Activated T-cell treated with anti-CD3 and anti-CD28 coated beads, Interleukin-2, amount 50 U/mL, for 48 hours (primary cell): ENCODE measurements around the gene GNL1.
"Not testable (repeated sequence)": the region's sequence is repeated elsewhere in the genome, so short reads cannot be mapped to it uniquely, and the experiment has no call there.

Source experiments
- DNase-seq, 2 experiments: peaks; one replicate each; pipeline ENCODE4 v3.0.0-alpha.2; 2020

Gene GNL1

DNA sequence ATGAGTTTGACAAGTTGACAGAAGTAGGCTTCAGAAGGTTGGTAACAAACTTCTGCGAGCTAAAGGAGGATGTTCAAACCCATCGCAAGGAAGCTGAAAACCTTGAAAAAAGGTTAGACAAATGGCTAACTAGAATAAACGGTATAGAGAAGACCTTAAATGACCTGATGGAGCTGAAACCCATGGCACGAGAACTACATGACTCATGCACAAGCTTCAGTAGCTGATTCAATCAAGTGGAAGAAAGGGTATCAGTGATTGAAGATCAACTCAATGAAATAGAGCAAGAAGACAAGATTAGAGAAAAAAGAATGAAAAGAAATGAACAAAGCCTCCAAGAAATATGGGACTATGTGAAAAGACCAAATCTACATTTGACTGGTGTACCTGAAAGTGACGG lies 34.3 kb downstream of the GNL1 start:
- DNase-seq, result peak in 1 of 2 experiments; percentile 14

DNA sequence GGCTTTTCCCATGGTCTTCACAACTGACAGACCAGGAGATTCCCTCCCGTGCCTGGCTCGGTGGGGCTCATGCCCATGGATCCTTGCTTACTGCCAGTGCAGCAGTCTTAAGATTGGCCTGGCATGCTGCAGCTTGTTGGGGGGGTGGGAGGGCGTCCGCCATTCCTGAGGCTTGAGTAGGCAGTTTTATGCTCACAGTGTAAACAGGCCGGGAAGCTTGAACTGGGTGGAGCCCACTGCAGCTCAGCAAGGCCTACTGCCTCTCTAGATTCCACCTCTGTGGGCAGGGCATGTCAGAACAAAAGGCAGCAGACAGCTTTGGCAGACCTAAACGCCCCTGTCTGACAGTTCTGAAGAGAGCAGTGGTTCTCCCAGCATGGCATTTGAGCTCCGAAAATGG lies 35.2 kb downstream of the GNL1 start:
- peak in 1 of 2 experiments; percentile 25 for DNase-seq

DNA sequence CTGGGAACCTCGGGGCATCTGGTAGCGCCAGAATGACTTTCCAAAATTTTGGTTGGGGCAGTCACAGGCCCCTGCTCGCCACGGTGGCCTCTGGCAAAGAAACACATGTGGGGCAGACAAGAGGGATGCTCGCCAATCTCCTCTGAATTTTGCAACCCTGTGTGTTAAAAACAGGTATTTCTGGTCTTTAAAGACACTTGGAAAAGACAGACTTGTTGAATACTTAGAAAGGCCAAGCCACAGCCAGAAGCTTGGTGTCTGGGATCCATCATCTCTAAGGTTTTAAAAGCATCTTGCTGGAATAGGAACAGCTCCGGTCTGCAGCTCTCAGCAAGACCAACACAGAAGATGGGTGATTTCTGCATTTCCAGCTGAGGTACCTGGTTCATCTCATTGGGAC lies 35.8 kb downstream of the GNL1 start:
- no peak for DNase-seq

DNA sequence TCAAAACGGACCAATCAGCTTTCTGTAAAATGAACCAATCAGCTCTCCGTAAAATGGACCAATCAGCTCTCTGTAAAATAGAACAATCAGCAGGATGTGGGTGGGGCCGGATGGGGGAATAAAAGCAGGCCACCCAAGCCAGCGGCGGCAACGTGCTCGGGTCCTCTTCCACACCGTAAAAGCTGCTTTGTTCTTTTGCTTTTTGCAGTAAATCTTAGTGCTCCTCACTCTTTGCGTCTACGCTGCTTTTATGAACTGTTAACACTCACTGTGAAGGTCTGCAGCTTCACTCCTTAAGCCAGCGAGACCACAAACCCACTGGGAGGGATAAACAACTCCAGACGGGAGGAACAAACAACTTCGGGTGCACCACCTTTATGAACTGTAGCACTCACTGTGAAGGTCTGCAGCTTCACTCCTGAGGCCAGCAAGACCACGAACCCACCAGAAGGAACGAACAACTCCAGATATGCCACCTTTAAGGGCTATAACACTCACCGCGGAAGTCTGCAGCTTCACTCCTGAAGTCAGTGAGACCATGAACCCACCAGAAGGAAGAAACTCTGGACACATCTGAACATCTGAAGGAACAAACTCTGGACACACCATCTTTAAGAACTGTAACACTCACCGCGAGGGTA lies 37.7 kb downstream of the GNL1 start:
- peak in 1 of 2 experiments; percentile 70 for DNase-seq

DNA sequence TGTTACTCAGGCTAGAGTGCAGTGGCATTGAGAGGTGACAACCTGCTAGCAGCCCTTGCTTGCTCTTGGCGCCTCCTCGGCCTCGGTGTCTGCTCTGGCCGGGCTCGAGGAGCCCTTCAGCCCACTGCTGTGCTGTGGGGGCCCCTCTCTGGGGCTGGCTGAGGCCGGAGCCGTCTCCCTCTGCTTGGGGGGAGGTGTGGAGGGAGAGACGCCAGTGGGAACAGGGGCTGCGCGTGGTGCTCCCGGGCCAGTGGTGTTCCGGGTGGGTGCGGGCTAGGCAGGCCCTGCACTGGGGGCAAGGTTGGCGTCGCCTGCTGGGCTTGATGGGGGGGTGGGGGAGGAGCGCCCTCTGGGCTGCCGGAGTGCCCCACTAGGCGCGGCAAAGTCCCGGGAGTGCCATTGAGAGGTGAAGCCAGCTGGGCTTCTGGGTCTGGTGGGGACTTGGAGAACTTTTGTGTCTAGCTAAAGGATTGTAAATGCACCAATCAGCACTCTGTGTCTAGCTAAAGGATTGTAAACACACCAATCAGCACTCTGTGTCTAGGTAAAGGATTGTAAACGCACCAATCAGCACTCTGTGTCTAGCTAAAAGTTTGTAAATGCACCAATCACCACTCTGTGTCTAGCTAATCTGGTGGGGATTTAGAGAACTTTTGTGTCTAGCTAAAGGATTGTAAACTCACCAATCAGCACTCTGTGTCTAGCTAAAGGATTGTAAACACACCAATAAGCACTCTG lies 38.4 kb downstream of the GNL1 start:
- DNase-seq, result peak in 1 of 2 experiments; percentile 24

DNA sequence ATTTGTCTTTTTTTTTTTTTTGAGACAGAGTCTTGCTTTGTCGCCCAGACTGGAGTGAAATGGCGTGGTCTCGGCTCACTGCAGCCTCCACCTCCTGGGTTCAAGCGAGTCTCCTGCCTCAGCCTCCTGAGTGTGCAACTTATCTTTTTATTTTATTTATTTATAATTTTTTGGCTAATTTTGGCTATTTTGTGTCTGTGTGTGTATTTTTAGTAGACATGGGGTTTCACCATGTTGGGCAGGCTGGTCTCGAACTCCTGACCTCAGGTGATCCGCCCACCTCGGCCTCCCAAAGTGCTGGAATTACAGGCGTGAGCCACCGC lies 39.6 kb downstream of the GNL1 start:
- not testable (repeated sequence) for DNase-seq

DNA sequence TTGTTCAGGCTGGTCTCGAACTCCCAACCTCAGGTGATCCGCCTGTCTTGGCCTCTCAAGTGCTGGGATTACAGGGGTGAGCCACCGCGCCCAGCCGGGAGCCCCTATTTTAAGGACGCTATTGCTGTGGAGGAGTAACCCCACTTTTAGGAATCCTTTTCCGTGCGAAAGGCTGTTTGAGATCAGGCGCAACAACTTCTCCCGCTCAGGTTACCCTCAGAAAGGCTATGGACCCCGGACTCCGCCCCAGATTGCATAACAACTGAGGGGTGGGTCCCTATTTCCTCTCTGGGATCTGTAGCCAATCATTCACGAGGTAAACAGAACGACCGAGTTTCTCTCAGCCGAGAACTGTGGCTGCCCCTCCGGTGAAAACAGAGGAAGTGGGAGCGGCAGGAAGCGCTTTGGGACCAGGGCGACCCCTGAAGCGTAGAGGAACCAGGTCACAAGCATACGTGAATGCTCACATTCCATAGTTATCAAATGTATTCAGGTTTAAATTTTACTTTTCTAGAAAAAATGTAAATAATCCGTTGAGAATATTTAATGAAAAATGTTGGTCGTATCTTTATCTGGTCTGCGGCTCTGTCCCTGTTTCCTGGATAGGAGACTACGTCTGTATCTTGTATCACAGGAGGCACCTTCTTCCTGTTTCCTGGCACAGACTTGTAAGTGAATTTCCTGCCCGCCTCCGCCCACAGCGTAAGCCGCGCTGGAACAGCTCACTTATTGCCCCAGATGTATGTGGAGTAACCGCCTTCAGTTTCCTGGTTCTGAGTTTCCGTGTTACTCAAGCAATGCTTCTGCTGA lies 40.1 kb downstream of the GNL1 start:
- peak; percentile 91 to 92 for DNase-seq

DNA sequence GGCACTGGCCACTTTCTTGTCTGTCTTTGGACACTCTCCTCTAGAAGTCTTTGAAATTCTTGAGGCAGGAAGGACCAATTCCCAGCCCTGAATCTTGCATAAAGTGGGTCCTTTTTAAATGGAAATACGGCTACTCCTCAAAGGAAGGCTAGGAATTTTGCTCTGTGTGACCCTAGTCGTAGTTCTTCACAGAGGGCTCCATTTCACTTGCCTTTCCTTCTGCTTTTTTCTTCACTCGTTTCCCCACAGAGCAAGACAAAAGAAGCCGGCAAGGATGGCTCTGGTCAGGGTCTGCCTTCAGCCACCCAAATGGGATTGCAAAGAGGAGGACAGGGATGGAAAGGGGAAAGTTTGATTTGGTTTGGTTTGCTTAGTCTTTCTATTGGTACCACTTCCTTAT lies 41.2 kb downstream of the GNL1 start:
- DNase-seq, result peak in 1 of 2 experiments; percentile 25

DNA sequence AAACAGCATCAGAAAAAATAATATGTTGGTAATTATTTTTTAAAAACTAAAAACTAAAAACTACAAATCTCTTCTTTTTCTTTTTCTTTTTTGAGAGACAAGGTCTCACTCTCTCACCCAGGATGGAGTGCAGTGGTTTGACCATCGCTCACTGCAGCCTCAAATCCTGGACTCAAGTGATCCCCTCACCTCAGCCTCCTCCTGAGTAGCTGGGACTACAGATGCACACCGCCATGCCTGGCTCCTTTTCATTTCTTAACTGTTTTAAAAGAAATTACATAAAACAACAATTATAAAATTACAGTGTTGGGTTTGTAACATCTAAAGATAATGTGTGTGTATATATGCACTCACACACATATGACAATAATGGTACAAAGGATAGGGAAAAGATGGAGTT lies 42.8 kb downstream of the GNL1 start:
- DNase-seq, result peak in 1 of 2 experiments; percentile 4

DNA sequence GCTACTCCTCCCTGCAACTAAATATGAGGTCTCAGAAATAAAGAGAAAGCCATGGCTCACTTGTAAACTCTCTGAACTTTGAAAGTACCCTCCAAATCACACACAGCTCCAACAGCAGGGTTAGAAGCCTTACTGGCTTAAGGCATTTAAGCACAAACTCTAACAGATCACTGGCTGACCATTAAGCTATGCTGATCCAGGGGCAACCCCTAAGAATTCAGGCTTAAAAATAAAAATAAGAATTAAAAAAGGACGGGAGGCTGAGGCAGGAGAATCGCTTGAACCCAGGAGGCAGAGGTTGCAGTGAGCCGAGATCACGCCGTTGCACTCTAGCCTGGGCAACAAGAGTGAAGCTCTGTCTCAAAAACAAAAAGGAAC lies 45.1 kb downstream of the GNL1 start:
- peak in 1 of 2 experiments; percentile 17 for DNase-seq

DNA sequence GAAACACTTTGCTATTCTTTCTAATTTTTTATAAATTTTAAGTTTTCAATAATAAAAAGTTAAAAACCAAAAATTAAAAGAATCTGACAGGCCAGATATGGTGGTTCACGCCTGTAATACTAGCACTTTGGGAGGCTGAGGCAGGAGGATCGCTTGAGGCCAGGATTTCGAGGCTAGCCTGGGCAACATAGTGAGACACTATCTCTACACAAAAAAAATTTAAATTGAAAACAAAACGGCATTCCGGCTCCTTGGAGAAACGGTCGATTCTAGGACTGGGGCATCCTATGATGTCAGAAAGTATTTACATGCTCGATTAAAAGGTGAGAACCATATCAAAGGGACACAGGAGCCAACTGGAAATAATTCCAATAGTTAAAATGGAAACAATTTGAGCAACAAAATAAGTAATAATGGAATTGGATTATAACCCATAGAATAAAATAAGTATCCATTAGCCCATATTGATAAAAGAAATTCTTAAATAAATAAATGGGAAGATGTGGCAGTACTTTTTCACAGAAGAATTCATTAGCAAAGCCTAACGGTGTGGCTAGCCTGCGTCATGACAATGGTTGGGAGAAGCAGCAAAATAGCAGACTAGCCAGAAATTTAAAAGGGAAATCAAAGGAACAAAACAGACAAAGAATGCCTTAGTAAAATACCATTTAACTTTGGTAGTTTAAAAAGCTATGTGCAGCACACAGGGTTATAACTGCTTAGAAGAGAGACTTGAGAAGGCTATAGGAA lies 45.7 kb downstream of the GNL1 start:
- DNase-seq, result peak in 1 of 2 experiments; percentile 13

DNA sequence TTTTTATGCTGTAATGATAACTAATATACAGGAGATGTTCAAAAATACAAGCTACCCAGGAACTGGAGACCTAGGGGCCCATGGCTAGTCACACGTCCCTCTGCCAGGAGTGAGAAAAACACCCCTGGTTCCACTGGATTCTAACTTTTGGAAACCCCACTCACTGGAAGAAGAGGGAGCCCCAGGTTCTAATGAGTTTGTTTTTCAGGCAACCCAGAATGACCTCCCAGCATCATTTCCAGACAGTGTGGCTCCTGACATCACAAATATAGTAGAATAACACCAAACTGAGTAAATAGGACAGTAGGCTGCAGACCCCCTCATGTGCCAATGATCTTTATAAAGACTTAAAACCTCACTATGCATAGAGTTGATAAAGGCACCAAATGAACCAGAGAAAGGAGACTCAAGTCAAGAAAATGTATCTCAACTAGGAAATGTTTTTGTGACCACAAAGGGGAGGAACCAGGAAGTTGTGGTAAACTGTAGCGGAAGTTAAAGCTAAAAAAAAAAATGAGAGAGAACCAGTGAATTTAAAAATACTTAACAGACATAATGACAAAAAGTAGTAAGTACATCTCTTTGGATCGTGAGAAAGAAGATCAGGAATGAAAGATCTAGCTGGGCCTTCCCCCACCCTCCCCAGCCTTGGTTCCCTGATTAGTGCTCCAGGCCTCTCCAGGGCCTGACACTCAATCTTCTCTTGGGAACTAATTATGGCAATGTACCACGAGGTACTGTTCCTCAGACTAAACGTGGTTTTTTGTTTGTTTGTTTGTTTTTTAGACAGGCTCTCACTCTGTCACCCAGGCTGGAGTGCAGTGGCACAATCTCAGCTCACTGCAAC lies 47.2 kb downstream of the GNL1 start:
- DNase-seq, result peak in 1 of 2 experiments; percentile 54

DNA sequence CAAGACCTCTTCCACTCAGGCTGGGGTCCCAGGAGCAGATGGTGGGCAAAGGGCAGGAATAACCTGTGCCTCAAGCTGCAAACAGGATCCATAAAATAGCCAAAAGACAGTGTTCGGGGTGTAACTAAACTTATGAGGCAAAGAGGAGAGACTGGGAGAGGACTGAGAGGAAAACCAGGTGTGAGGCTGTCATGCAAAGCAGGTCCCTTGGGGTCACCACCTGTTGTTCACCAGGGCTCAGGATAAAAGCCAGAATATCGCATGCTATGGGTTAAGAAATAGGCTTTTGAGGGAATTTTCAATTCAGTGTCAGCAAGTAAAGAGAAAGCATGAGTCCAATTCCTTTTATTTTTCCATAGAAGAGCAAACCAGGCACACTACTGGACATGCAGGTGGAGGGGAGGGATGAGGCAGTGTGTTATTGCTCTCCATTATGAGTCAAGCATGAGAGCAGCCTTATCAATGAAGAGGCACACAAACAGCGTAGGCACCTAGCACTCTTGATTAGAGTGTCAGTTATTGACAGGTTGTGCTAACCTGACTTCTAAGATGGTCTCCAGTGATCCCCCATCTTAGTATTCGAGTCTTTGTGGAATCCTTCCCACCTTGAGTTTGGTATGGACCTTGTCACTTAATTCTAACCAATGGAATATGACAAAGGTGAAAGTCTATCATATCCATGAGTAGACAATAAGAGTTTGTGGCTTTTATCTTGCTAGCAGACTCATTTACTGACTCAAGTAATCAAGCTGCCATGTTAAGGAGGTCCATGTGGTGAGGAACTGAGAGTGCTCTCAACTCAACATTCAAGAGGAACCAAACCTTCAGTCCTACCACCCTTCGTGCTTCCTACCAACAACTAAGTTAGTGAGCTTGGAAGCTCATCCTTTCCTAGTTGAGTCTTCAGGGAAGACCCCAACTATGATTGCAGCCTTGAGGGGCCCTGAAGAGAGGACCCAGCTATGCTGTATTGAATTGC lies 48.2 kb downstream of the GNL1 start:
- DNase-seq, result peak in 1 of 2 experiments; percentile 18

DNA sequence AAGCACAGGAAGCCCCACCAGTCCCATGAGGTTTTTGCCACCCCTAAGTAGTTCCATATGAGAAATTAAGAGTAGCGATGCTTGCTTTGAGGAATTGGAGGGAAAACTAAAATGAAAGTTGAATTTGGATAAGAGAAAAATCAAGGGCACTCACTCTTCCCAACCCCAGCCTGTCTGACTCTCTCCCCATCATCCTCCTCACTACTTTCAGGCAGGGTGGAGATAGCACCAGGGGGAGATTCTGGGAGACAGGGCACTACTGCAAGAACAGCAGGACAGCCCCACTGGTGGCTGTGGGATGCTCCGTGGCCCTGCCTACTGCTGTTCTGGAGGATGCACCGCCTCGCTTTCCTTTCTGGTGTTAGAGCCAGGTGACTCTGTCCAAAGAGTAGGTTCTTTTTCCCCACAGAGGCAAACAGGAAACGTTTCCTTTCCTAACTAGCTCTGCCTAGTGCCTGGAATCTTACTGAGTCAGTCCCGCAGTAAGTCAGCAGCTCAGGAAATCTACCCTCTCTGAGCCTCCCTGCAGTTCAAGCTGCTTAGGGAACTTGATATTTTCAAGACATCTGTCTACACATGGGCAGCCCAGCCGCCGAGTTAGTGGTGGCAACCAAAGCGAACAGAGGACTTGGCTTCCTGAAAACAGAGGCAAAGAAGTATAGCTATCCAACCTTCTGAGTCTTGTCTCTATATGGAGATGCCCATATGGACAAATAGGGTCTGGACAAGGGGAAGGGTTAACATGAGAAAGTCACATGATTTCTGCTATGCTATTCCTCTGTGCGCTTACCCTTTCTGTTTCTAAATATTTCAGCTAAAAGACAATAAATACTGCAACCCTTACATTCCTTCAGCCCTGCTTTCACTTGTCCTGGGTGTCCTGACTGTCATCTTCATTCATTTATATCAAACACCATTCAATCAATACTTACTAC lies 55.6 kb downstream of the GNL1 start:
- DNase-seq, result peak in 1 of 2 experiments; percentile 44

DNA sequence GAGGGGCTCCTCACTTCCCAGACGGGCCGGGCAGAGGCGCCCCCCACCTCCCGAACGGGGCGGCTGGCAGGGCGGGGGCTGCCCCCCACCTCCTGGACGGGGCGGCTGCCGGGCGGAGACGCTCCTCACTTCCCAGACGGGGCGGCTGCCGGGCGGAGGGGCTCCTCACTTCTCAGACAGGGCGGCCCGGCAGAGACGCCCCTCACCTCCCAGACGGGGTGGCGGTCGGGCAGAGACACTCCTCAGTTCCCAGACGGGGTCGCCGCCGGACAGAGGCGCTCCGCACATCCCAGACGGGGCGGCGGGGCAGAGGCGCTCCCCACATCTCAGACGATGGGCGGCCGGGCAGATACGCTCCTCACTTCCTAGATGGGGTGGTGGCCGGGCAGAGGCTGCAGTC lies 57.6 kb downstream of the GNL1 start:
- DNase-seq, result not testable (repeated sequence)

DNA sequence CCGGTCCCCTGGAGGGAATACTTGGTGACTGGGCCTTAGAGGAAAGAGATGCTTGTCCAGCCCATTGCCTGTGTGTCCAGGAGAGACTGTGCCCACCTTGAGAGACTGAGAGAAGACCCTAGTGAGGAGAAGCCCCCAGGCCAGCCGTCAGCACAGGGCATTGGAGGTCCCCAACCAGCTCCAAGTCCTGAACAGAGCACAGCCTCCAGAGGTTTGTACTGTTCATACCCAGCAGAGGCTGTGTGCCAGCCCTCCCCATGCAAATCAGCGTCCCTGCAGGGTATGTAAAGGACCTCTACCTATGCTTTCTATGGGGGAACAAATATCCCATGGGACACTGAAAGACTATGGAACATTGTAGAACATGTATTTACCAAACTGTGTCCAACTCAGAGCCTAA lies 58.6 kb downstream of the GNL1 start:
- DNase-seq, result peak in 1 of 2 experiments; percentile 22

DNA sequence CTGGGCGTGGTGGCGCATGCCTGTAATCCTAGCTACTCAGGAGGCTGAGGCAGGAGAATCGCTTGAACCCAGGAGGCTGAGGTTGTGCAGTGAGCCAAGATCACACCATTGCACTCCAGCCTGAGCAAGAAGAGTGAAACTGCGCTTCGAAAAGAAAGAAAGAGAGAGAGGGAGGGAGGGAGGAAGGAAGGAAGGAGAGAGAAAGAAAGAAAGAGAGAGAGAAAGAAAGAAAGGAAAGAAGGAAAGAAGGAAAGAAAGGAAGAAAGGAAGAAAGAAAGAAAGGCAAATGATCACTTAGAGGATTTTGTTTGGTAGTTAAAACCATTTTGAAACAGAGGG lies 59.1 kb downstream of the GNL1 start:
- DNase-seq, result not testable (repeated sequence)

DNA sequence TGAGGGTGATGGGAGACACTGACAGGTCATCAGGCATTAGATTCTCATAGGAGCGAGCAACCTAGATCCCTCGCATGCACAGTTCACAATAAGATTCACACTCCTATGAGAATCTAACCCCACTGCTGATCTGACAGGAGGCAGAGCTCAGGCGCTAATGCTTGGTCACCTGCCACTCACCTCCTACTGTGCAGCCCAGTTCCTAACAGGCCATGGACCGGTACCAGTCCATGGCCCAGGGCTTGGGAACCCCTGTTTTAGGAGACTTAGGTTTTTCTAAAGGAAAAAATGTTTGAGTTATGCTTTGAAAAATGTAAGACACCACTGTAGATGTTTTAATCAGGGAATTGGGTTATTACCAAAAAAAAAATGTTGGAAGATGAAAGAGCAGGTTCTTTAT lies 60.3 kb downstream of the GNL1 start:
- DNase-seq, result no peak

DNA sequence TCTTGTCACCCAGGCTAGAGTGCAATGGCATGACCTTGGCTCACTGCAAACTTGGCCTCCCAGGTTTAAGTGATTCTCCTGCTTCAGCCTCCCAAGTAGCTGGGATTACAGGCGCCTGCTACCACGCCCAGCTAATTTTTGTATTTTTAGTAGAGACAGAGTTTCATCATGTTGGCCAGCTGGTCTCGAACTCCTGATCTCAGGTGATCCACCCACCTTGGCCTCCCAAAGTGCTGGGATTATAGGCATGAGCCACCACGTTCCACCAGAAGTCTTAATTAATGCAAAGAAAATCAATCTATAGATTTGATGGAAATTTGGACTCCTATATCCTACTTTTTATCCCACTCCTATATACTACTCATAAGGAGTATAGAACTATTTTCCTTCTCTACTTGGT lies 61.2 kb downstream of the GNL1 start:
- DNase-seq, result not testable (repeated sequence)
